Natural killer cell (primary cell): Measurements from ENCODE around the gene HSBP1L1. TPM values are rescaled to one million over a fixed set of nuclear protein-coding genes. Genes with fewer than 3 reads are reported as not detected.

Source experiments
- ATAC-seq, 3 donors: fragments of 150-1000 bp in 2 of 3; fragments of 200-7000 bp in 1 of 3; cut with Tn5 transposase; 1 replicate in 1 of 3; 2 replicates in 2 of 3; pipeline ENCODE4 v1.10.0; 2021; ENCODE audit warnings: mild to moderate bottlenecking in 2 of 3, moderate library complexity in 2 of 3
- DNase-seq, 2 donors: peaks; one replicate each; pipeline versions ENCODE4 v3.0.0 to v3.0.0-alpha.2; 2013 to 2021; ENCODE audit warnings: mixed read lengths in 1 of 2
- H3K27ac ChIP-seq: one replicate; pipeline ENCODE4 v1.5.1; 2013; ENCODE audit warnings: mild to moderate bottlenecking, low read length
- H3K27me3 ChIP-seq: one replicate; pipeline ENCODE4 v1.6.1; 2013; ENCODE audit warnings: low read length; ENCODE audit not compliant: control insufficient read depth, insufficient read depth
- H3K36me3 ChIP-seq: one replicate; pipeline ENCODE4 v1.6.1; 2013; ENCODE audit warnings: low read length; ENCODE audit not compliant: control insufficient read depth, insufficient read depth
- H3K4me1 ChIP-seq: one replicate; pipeline ENCODE4 v1.6.1; 2013; ENCODE audit warnings: low read length; ENCODE audit not compliant: control insufficient read depth, insufficient read depth
- H3K4me3 ChIP-seq: one replicate; pipeline ENCODE4 v1.5.1; 2013; ENCODE audit warnings: low read length
- H3K9me3 ChIP-seq: one replicate; pipeline ENCODE4 v1.6.1; 2013; ENCODE audit warnings: low read length; ENCODE audit not compliant: control insufficient read depth, insufficient read depth
- H3K27ac Mint-ChIP-seq, 2 donors: one replicate each; pipeline ENCODE4 v1.8.0; 2022; ENCODE audit warnings: mild to moderate bottlenecking in 2 of 2, mixed read lengths in 2 of 2, moderate library complexity in 1 of 2
- H3K27me3 Mint-ChIP-seq, 2 donors: one replicate each; pipeline ENCODE4 v1.8.0; 2022; ENCODE audit warnings: low read depth in 2 of 2, mixed read lengths in 2 of 2
- H3K36me3 Mint-ChIP-seq: one replicate; pipeline ENCODE4 v1.8.0; 2022; ENCODE audit warnings: mixed read lengths
- H3K4me1 Mint-ChIP-seq, 2 donors: one replicate each; pipeline ENCODE4 v1.8.0; 2022; ENCODE audit warnings: mixed read lengths in 2 of 2
- H3K4me3 Mint-ChIP-seq: one replicate; pipeline ENCODE4 v1.8.0; 2022; ENCODE audit warnings: mild to moderate bottlenecking, moderate library complexity, mixed read lengths
- H3K9me3 Mint-ChIP-seq, 2 donors: one replicate each; pipeline ENCODE4 v1.8.0; 2022; ENCODE audit warnings: mixed read lengths in 2 of 2
- WGBS: methylation state at CpG from one replicate; pipeline ENCODE4 v1.1.7; 2013; ENCODE audit warnings: missing lambda C conversion rate; ENCODE audit not compliant: insufficient coverage; 5-methylcytosine and 5-hydroxymethylcytosine counted together
- intact Hi-C: fragments of 100-400 bp; cut with micrococcal nuclease; formaldehyde crosslinking; loops from one replicate; pipeline ENCODE4 v1.14.2; 2022
- total RNA-seq, 4 donors: library from RNA; stranded (reverse); fragments of 120-200 nt in 1 of 4; gene quantifications; one replicate each; pipeline versions ENCODE4 v1.2.3 to v1.2.4, GENCODE V29; 2013 to 2022
- TF ChIP-seq, protein P1 (sequence below): fragments of 200-600 bp; IDR thresholded peaks from one replicate; pipeline ENCODE4 v1.8.0; 2022; ENCODE audit warnings: antibody characterized with exemption

Gene HSBP1L1
- total RNA-seq, 3 donors from 2014 or later (not counting 1 experiment from before 2014, with no cell fraction given), result 11.7 to 16.1 (median 13.8) TPM

DNA sequence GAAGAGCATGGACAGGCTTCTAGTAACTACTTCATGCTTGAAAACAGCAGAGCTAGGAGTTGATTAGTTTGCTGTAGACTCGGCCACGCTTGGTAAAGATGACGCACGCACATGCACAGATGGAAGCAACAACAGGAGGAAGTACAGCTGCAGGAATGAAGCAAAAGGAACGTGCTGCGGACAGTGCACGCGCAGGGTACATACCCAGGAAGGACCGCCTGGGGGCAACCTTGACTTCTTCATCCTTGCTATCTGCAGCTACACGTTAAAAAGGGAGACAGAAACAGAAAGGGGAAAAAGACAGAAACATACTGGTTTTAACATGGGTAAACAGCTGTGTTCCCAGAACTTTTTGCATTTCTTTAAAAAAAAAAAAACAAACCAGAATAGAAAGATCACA is 30.7 kb upstream of the HSBP1L1 start:
- no peak overlapping the region for H3K27ac ChIP-seq
- H3K4me1 Mint-ChIP-seq, result peaks cover 5 to 17% of the 10 kb centered on the region in 2 donors

DNA sequence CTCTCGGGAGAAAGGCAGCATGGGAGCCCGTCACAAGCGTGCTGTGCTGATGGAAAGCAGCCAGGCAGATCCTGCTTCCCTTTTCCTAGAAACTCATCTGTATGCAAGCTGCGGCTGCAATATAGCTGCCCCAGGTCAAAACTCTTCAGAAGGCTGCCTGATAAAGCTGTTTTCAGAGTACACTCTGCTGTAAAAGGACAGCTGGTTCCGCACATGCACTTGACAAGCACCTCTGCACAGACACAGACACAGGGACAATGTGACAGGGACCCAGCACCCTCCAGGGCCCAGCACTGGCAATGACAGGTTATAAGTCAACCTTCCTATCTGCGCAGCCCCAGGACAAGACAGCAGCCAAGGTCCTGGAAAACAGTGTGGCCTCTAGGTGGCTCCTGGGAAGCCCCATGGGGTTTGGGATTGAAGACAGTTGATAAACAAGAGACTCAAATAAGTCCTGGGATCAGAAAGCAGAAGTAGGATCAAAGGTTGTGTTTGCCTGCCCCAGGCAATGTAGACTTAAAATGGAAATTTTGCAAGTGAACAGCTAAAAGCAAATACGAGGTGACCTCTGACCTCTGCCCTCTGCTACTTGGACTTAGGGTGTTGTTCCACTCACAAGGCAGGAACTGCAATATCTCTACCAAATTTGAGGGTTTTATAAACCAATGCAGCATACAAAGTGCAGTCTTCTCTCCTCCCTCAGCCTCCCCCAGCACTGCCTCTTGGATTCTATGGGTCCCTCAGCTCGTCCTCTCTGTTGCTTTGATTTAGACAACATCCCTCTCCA is 29.9 kb upstream of the HSBP1L1 start:
- intact Hi-C loops, result no loop called here
- H3K4me1 Mint-ChIP-seq, result peaks cover 4 to 18% of the 10 kb centered on the region in 2 donors
- no peak overlapping the region for H3K27ac Mint-ChIP-seq
- Histone ChIP-seq H3K4me3 (no peak overlapping the region), H3K27ac (no peak overlapping the region), H3K36me3 (peaks cover 2% of the 10 kb centered on the region), H3K9me3 (peaks cover 27% of the 10 kb centered on the region), H3K27me3 (no peaks in the 10 kb centered on the region), H3K4me1 (no peaks in the 10 kb centered on the region)
- TF ChIP-seq, protein P1, sequence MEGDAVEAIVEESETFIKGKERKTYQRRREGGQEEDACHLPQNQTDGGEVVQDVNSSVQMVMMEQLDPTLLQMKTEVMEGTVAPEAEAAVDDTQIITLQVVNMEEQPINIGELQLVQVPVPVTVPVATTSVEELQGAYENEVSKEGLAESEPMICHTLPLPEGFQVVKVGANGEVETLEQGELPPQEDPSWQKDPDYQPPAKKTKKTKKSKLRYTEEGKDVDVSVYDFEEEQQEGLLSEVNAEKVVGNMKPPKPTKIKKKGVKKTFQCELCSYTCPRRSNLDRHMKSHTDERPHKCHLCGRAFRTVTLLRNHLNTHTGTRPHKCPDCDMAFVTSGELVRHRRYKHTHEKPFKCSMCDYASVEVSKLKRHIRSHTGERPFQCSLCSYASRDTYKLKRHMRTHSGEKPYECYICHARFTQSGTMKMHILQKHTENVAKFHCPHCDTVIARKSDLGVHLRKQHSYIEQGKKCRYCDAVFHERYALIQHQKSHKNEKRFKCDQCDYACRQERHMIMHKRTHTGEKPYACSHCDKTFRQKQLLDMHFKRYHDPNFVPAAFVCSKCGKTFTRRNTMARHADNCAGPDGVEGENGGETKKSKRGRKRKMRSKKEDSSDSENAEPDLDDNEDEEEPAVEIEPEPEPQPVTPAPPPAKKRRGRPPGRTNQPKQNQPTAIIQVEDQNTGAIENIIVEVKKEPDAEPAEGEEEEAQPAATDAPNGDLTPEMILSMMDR, result no peak
- H3K36me3 Mint-ChIP-seq, result peaks cover 32% of the 10 kb centered on the region
- H3K9me3 Mint-ChIP-seq, result peaks cover 17 to 27% of the 10 kb centered on the region in 2 donors
- ATAC-seq (no peak), DNase-seq (no peak)
- no peaks in the 10 kb centered on the region for H3K27me3 Mint-ChIP-seq
- WGBS, result 94% methylated on average over 8 of the region's 8 CpGs
- no peak overlapping the region for H3K4me3 Mint-ChIP-seq

More for the DNA sequence above, 30.7 kb upstream of the HSBP1L1 start:
- Histone ChIP-seq H3K27me3 (no peaks in the 10 kb centered on the region), H3K9me3 (peaks cover 33% of the 10 kb centered on the region), H3K4me3 (no peak overlapping the region), H3K4me1 (no peaks in the 10 kb centered on the region), H3K36me3 (peaks cover 6% of the 10 kb centered on the region)
- Mint-ChIP-seq H3K27me3 (no peaks in the 10 kb centered on the region), H3K36me3 (peaks cover 40% of the 10 kb centered on the region), H3K9me3 (peaks cover 21 to 34% of the 10 kb centered on the region in 2 donors), H3K27ac (no peak overlapping the region), H3K4me3 (no peak overlapping the region)
- ATAC-seq (no peak), DNase-seq (no peak)
- WGBS, result 97% methylated on average over 10 of the region's 10 CpGs
- intact Hi-C loops, result no loop called here
- TF ChIP-seq, protein P1, result no peak

DNA sequence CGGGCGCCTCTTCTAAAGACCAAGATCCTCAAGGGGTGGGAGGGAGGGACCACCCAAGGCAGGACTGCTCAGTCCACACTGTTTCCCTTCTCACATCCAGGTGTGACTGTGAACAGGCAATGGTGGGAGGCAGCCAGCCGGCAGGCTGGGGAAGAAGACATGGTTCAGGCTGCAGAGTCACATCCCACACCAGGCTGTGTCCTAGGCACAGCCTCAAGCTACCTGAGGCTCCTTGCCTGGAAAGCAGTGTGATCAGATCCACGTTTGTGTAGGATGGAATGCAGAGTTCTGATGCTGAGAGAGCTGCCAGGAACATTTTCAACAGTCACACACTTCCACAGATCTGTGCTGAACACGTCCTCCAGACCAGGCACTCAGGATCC is 29.4 kb upstream of the HSBP1L1 start:
- ATAC-seq (no peak), DNase-seq (no peak)
- H3K9me3 Mint-ChIP-seq, result peaks cover 15 to 21% of the 10 kb centered on the region in 2 donors
- H3K4me1 Mint-ChIP-seq, result peaks cover 10 to 24% of the 10 kb centered on the region in 2 donors
- 95% methylated on average over 5 of the region's 5 CpGs for WGBS
- H3K4me3 ChIP-seq, result no peak overlapping the region
- intact Hi-C loops, result no loop called here
- no peaks in the 10 kb centered on the region for H3K27me3 ChIP-seq
- peaks cover 32% of the 10 kb centered on the region for H3K36me3 Mint-ChIP-seq
- peaks cover 24% of the 10 kb centered on the region for H3K9me3 ChIP-seq
- H3K27ac ChIP-seq, result no peak overlapping the region
- no peak overlapping the region for H3K4me3 Mint-ChIP-seq
- TF ChIP-seq, protein P1, result no peak
- no peaks in the 10 kb centered on the region for H3K27me3 Mint-ChIP-seq
- H3K36me3 ChIP-seq, result peaks cover 2% of the 10 kb centered on the region
- no peak overlapping the region for H3K27ac Mint-ChIP-seq
- no peaks in the 10 kb centered on the region for H3K4me1 ChIP-seq
